ENCODE data around the gene MUC5AC. TPM values are rescaled to one million over a fixed set of nuclear protein-coding genes. Genes with fewer than 3 reads are reported as not detected.
A peak's percentile ranks its signal among the peaks of the same experiment; 100 is the strongest.

MUC5AC gene
- polyA plus RNA-seq, 3 donors: 0.01 TPM; not detected in 1

DNA sequence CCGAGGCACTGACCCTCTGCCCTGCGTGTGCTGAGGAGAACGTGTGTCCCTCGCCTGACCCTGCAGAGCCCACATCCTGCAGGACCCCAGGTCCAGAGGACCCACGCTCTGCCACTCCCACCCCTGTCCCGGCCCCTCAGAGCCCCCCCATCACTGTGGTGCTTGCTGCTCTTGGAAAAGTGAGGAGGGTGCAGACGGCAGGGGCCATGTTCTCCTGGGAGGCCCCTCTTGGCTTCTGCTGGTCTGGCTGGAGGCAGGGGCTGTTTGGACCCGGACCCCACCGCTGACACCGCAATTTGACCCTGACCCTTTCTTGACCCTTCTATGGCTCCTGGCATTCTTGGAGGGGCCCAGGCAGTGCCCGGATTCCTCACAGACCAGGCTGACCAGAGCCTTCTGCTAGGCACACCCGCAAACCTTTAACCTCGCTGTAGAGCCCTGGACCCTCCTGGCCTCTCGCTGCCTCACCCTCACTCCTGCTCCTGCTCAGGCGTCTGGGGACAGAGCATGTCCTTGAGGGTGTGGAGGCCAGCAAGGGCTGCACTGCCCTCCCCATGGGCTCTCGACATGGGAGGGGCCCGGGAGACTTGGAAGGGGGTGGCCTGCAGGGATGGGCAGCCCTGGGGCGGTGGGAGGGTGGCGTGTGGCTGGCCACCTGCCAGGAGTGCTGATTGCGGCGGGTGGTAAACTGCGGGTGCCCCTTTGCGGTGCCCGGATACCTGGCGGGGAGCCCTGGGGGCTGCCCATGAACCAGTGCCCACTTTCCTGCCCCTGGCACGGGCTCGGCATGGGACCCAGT, 37.0 kb upstream of the MUC5AC start:
- DNase-seq: no peak

DNA sequence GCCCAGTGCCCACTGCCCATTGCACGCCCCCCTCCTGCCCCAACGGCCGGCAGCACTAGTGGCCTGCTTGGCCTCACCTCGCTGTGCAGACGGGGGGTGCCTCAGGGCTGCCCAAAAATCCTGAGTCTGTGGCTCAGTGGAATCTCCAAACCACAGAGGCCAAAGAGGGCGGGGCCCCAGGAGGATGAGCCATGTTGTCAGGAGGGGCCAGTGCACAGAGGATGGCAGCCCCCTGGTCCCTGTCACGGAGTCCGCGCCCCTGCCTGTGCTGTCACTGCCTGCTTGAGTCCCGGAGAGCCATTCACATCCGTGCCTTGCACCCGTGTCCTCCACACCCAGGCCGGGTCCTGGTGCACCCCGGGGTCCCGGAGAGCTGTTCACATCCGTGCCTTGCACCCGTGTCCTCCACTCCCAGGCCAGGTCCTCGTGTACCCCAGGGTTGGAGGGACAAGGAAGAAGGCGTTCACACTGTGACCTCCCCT, 36.4 kb upstream of the MUC5AC start:
- no peak for DNase-seq

DNA sequence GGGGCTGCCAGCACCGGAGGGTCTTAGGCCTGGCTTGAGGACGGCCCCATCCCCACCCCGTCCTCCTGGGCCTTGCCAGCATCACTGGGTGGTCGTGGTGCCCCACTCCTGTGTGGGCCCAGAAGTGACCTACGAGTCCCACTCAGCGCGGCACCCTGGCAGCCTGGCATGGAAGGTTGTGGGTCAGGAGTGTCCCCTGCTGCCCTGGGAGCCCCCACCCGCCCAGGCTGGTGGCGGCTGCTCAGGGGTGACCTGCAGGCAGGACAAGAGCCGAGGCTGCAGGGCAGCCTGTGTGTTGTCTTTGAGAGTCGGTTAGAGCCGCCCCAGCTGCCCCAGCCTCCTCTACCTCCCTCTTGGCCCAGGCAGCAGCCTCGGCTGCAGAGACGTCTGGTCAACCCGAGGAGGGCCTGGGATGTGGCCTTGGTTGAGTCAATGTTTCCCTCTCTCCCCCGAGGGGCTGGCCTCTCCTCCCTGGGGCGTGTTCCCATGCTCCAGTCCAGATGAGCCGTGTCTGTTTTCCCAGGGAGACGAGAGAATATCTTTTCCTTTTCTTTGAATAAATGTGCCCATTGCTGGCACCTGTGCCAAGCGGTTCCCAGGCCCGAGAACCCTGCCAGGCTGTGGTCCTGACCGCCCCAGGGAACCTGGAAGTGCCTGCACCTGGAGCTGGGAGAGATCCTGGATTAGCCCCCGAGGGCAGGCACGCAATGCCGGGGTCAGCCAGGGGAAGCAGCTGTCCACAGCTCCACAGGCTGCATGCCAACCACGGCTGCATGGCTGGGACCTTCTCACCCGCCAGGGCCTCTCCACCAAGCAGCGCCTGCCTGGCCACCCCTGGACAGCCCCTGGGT, 35.7 kb upstream of the MUC5AC start:
- DNase-seq: no peak

DNA sequence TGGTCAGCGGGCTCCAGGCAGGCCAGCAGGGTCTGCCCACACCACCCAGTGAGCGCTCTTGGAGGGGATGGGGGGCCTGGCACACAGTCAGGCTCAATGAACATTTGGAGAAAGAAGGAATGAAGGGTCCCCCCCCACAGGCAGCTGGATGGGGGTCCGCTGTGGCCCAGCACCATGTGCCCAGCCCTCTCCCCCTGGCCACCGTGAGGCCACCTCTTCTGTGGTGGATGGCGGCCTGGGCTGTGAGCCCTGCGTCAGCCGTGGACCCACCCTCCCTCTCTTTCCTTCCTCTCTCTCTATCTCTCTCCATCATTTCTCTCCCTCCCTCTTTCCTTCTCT, 35.1 kb upstream of the MUC5AC start:
- no peak for DNase-seq

DNA sequence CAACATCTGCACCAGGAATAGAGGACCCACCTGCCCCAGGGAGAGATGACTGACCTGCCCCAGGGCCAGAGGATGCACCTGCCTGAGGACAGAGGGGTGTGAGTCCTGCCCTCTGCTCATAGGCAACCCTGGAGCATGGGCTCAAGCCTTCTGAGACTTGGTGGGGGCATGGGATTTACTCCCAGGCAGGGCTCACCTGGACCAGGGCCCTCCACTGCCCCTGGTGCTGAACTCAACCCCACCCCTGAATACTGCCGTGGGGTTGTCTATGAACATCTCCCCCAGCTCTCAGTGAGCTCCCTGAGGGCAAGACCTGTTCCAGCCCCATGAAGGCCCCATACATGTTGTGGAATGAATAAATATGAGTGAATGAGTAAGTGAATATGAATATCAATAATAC, 33.8 kb upstream of the MUC5AC start:
- no peak for DNase-seq

DNA sequence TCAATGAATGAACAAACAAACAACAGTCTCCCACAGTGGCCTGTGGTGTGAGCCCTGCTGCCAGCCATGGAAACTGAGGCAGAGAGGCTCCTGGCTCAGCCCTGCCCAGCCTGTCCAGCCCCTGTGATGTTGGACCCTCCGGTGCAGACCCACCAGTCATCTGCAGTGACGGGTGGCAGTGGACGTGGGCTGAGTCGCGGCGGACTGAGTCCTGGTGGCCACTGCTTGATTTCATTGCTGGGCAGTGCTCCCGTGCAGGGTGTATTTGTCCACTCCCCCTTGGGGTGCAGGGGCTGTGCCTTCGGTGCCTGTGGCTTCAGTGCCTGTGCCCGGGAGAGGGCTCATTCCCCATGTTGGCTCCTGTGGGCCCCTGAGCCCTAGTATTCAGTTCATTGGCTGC, 31.9 kb upstream of the MUC5AC start:
- DNase-seq: no peak

DNA sequence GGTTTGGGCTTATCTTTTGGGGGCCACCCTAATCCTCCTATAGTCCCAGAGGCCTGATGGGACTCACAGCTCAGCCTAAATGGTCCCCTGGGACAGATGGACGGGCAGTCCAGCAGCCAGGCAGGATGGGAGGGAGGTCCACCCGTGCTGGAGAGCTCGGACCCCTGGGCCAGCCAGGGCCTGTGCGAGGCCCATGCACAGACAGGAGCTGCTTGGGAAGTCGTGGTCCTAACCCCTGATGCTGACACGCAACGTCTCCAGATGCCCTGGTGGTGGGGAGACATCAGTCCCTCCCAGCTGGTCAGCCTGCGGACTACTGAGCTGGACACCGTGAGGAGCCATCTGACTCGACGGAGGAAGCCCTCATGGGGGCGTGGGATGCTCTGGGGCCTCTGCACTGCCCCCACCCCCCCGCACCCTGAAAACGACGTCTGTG, 31.2 kb upstream of the MUC5AC start:
- DNase-seq: no peak

DNA sequence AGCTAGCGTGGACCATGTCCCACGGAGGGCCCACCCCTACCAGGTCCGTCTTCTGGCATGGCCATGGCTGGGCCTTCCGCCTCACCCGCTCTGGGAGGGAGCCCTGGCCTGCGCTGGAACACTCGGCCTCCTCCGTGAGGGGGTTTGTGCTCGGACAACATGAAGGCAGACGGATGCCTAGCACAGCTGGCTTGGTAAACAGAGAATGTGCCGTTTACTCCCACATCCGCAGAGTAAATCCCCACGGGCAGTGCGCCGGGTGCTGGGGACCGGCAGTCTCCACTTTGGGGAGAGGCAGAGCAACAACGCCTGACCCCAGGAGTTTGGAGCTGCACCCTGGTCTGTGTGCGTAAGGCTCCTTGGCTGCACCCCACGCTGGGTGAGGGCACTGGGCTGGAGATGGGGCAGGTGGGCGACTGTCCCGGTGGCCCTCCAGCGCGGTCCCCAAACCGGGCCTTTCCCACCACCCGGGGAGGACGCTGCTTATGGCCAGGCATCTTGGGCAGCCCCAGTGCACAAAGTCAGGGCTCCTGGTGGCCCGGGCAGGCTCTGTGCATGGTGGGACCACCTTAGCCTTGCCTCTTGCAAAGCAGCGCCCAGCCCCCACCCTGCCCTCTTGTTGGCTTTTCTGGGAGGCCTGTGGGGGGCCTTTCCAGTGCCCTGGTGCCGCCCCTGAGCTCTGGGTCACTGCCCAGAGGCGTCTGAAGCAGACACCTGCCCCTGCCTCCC, 30.7 kb upstream of the MUC5AC start:
- DNase-seq: no peak

DNA sequence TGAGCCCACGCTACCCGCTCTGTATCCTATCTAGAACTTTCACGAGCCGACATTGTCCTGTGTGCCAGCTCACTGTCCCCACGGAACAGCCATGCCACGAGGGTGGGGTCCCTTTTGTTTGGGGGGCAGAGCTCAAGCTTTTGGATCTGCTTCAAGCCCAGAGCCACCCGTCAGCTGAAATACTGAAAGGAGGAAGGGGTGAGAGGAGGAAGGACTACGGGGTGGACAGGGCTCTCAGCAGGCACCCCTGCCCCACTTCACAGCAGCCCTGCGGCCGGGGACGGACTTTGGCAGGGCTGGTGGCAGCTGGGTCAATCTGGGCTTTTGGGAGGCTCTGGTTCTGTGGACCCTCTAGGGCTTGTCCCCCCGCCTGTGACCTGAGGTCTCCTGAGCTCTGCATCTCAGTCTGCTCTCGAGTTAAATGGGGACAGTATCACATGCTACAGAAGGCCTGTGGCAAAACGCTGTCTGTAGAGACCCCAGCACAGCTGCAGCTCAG, 30.0 kb upstream of the MUC5AC start:
- DNase-seq: no peak

DNA sequence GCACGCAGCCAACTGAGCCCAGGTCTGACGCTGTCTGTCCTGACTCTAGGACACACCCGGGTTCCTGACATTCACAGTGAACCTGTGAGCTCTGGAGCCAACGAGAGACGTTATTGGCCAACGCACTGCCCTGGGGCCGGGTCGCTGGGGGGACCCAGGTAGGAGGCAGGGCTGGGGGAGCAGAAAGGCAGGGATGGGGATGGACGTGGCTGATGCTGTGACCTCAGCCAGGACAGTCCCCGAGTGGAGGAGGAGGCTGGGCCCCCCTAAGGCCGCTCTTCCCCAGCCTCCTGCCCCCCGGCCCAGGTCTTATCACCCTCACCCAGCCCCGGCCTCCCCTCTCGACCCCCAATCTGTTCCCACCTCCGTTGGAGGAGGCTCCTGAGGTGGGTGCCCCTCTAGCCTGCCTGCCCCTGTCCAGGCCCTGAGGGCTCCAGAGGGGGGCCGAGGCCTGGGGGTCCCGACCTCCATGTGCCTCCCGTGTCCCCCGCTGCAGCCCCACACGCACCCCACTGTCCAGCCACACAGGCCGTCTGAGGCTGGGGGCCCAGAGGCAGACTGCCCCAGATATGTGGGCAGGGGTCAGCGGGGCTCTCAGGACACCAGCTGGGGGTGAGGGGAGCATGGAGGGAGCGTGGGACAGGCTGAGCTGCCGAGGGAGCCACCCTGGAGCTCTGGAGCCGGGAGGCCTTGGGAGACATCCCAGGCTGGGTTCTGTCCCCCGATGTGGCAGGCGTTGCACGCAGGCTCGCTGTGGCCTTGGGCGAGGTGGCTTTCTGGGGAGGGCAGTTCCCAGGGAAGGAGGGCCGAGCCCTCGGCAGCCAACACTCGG, 29.2 kb upstream of the MUC5AC start:
- no peak for DNase-seq

DNA sequence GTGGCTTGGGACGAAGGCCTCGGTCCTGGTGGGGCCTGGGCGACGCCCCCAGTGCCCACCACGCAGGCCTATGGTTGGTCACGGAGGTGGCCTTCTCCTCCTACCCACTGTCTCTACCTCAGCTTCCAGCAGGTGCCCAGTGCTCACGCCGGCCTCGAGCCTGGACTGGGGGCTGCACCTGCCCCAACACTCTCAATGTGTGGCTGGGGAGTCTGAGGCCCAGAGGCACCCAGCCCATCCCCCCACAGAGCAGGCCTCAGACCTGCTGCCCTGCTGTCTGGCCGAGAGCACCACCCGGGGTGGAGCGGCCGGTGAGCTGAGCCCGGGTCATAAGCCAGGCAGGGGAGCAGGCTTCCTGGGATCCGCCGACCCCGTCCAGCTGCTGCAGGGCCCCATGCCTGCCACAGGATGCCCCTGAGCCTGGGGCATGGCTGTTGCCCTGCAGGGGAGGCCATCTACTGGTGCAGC, 28.6 kb upstream of the MUC5AC start:
- DNase-seq: no peak

DNA sequence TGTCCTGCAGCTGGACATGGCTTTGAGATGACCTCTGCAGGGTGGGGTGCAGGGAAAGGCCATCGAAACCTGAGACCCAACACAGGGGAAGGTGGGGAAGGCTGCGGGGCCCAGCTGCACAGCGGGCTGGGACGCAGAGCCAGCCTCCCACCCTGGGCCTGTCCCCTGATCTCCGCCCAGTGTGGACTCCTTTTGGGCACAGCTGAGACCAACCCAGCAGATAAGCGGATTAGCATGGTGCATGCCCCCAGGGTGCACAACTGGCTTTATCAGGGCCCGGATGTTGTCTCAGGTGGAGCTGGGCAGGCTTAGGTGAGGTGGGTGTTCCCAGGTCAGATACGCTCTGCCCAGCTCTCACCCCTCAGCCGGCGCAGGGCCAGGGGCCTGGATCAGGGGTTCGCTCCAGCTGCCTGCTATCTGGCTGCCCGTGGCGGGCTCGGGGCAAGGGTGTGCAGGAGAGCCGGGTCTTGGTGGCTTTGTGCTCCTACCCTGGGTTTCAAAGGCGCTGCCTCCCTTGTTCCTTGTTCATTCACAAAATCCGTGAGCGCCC, 28.1 kb upstream of the MUC5AC start:
- DNase-seq: no peak

DNA sequence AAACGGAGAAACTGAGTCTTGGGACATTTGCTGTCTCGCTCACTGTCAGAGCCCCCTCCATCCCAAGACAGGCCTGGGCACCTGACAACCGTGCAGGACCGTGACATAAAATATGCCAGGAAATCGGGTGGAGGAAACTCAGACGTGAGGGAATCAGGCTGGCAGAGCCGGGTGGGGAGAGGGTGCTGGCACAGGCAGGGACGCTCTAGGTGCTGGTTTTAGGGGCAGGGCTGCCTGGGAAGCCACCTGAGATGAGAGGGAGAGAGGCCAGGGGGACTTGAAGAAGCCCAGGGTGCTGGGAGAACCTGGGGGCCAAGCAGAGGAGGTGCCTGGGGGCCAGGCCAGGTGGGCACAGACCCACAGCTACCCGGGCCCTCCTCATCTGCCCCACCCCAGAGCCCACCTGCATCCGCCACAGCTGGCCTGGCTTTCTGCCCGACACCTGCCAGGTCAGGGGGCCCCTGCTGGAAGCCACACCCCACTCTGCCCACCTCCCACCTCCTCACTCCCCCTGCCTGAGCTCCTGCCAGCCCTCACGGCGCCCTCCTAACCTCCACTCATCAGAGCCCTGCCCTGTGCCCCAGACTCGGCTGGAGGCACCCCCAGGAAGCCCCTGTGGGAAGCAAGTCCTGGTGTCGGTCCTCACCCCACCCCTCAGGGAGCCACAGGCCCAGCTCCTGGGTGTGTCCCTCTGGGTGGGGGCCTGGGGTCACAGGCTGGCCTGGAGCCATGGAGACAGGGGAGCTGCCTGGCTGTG, 27.3 kb upstream of the MUC5AC start:
- no peak for DNase-seq

DNA sequence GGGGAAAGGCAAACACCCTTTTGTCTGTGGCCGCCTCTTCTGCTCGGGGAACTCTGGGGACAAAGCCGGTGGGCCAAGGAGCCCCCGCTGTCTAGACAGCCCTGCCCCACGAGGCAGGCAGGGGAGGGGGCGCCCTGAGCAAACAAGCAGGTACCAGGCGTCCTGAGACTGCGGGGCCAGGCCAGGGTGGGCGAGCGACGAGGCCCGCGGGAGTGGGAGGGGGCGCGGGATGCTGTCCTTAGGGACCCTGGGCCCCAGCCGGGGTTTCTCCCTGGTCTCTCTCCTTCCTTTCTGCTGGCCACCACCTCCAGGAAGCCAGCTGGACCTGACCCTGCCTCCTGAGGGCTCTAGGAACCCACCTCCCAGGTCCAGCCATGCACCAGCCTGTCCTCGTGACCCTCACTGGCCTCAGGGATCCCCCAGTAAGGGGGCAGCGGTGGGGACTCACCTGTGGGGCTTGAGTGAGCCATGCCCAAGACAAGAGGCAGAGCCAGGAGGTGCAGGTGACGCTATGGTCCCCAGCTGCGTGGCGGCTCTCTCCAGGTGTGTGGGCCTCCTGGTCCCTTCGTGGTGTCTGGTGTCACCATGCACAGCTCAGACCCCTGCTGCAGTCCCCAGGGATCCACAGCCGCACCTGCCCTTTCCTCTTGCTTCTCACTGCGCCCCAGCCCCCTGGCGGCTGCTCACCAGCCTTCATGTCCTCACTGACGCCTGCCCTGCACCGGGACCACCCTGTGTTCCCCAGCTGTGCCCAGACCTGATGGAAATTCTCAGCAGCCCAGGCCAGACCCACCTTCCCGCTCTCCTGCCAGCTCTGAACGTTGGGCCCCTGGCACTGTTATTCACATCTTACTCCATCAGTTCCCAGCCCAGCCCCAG, 26.5 kb upstream of the MUC5AC start:
- DNase-seq: no peak

DNA sequence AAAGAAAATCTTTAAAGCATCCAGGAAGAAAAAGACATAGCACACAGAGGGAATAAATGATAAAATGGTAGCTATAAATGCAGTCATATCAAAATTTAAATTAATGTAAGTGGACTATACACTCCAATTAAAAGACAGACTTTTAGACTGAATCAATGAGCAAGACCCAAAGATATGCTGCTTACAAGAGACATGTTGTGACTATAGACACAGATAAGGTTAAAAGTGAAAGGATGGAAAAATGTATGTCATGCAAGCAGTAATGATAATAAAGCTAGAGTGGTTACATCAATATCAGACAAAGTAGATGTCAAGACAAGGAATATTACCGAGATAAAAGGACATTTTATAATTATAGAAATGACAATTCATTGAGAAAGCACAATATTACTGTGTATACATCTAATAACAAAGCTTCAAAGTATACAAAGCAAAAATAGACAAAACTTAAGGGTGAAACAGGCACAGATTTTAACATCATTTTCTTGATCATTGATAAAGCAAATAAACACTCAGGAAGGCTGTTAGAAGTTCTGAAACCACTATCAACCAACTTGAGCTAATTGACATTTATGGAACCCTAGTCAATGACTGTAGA, 22.8 kb upstream of the MUC5AC start:
- DNase-seq: no peak

DNA sequence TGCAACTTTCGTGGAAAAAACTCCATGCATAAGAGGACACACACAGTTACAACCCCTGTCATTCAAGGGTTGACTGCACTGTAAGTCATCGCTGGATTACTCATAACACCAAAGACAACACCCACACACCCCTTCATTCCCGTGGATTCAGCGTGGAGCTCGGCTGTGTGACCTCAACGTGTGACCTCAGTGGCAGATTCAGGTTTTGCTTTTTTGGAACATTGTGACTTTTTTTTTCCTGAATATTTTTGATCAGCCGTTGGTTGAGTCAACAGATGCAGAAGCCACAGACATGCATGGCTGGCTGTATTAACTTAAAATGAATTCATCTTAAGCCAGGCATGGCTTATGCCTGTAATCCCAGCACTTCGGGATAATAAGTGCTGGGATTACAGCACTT, 19.7 kb upstream of the MUC5AC start:
- no peak for DNase-seq

DNA sequence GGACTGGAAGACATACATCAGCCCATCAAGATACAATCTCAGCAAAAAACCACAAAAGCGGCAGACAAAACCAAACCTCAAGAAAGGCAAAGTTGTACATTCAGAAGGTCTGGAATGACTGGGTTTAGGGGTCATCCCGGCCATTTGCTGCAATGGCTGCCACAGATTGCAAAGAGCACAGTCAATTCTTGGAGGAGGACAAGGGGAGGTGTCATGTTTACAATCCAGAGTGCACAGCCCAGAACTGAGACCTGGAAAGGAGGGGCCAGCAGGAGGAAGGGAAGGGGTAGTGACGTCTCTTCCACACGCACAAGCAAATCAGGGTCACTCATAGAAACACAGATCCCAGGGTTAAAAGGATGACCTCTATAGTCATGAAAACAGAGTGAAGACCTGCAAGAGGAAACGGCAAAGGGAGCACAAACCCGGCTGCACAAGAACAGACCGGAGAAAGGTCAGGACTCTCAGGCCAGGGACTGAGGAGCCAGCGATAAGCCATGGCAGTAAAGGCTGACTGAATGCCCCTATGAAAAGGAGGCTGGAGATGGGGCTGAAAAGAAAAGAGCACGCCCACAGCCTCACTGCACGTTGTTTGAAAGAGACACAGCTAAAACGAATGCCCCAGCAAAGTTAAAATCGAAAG, 18.2 kb upstream of the MUC5AC start:
- peak; percentile 35 for DNase-seq

All from renal pelvis (tissue), 4 donors.